GM12892 (cell line): ENCODE data around the gene NBEA.

Source experiments
- POLR2A ChIP-seq: IDR thresholded peaks from 2 replicates; pipeline ENCODE4 v1.6.1; 2011; ENCODE audit warnings: low read depth, low read length, control low read depth
- POLR2AphosphoS5 ChIP-seq: IDR thresholded peaks from 2 replicates; pipeline ENCODE4 v1.6.1; 2011; ENCODE audit warnings: low read depth, low read length, control low read depth

DNA sequence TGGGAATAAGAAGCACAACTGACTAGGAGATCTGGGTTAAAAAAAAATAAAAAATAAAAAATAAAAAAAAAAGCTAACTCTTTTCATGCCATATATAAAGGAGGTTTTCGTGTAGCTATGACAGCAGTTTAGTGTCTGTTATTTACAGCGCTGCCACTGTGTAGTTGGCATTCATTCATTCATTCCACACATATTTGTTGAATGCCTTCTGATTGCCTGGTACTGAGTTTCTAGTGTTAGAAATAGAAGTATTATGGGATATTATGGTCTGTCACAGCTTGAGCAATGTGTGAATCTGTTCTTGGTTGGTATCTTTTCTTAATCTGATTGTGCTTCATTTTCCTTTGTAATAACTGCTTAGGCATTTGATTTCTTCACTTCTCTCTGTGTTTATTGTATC lies 237.4 kb downstream of the NBEA start:
- TF ChIP-seq POLR2AphosphoS5: no peak
- no peak for TF ChIP-seq POLR2A
